Measurements from ENCODE around the gene ALDH7A1.
"Not testable (repeated sequence)": the region's sequence is repeated elsewhere in the genome, so short reads cannot be mapped to it uniquely, and the experiment has no call there.

Gene ALDH7A1

GRCh38 chr5:126534553-126534952 lies 60.5 kb downstream of the ALDH7A1 start:
- DNase-seq (ENCODE audit: low spot score), result no peak

- peak; percentile 12 for DNase-seq (ENCODE audit: low spot score)
Measured at GRCh38 chr5:126531543-126532120, 63.4 kb downstream of the ALDH7A1 start.

GRCh38 chr5:126527892-126528291 lies 67.1 kb downstream of the ALDH7A1 start:
- DNase-seq (ENCODE audit: low spot score), result no peak

- no peak for DNase-seq (ENCODE audit: low spot score)
Measured at GRCh38 chr5:126527158-126527557, 67.9 kb downstream of the ALDH7A1 start.

GRCh38 chr5:126526493-126526892 lies 68.5 kb downstream of the ALDH7A1 start:
- DNase-seq (ENCODE audit: low spot score), result no peak

GRCh38 chr5:126525630-126526245 lies 69.3 kb downstream of the ALDH7A1 start:
- DNase-seq (ENCODE audit: low spot score), result no peak

- DNase-seq (ENCODE audit: low spot score), result no peak
Measured at GRCh38 chr5:126523818-126524510, 71.1 kb downstream of the ALDH7A1 start.

- no peak for DNase-seq (ENCODE audit: low spot score)
Measured at GRCh38 chr5:126521130-126521529, 73.9 kb downstream of the ALDH7A1 start.

GRCh38 chr5:126520593-126520953 lies 74.4 kb downstream of the ALDH7A1 start:
- DNase-seq (ENCODE audit: low spot score), result no peak

GRCh38 chr5:126519637-126520592 lies 75.1 kb downstream of the ALDH7A1 start:
- DNase-seq (ENCODE audit: low spot score), result no peak

- not testable (repeated sequence) for DNase-seq (ENCODE audit: low spot score)
Measured at GRCh38 chr5:126519223-126519622, 75.8 kb downstream of the ALDH7A1 start.

GRCh38 chr5:126516852-126517251 lies 78.2 kb downstream of the ALDH7A1 start:
- no peak for DNase-seq (ENCODE audit: low spot score)

- DNase-seq (ENCODE audit: low spot score), result no peak
Measured at GRCh38 chr5:126516133-126516532, 78.9 kb downstream of the ALDH7A1 start.

GRCh38 chr5:126515337-126515736 lies 79.7 kb downstream of the ALDH7A1 start:
- DNase-seq (ENCODE audit: low spot score), result no peak

GRCh38 chr5:126514558-126515141 lies 80.4 kb downstream of the ALDH7A1 start:
- no peak for DNase-seq (ENCODE audit: low spot score)

GRCh38 chr5:126514131-126514557 lies 80.9 kb downstream of the ALDH7A1 start:
- DNase-seq (ENCODE audit: low spot score), result no peak

GRCh38 chr5:126513703-126514102 lies 81.3 kb downstream of the ALDH7A1 start:
- no peak for DNase-seq (ENCODE audit: low spot score)

GRCh38 chr5:126513302-126513701 lies 81.7 kb downstream of the ALDH7A1 start:
- no peak for DNase-seq (ENCODE audit: low spot score)

- no peak for DNase-seq (ENCODE audit: low spot score)
Measured at GRCh38 chr5:126512451-126512850, 82.6 kb downstream of the ALDH7A1 start.

- no peak for DNase-seq (ENCODE audit: low spot score)
Measured at GRCh38 chr5:126511961-126512360, 83.1 kb downstream of the ALDH7A1 start.

- DNase-seq (ENCODE audit: low spot score), result no peak
Measured at GRCh38 chr5:126509339-126509738, 85.7 kb downstream of the ALDH7A1 start.

GRCh38 chr5:126508962-126509279 lies 86.1 kb downstream of the ALDH7A1 start:
- no peak for DNase-seq (ENCODE audit: low spot score)

All from HuH-7 (cell line).